ENCODE results near the gene SLMAP. TPM values are rescaled to one million over a fixed set of nuclear protein-coding genes. Genes with fewer than 3 reads are reported as not detected.

Gene SLMAP
- total RNA-seq, 4 donors from 2014 or later: 104 to 369 (median 186) TPM

GRCh38 chr3:57783186-57784088, 27.3 kb downstream of the SLMAP start:
- Histone ChIP-seq H3K9me3 (no peaks in the 10 kb centered on the region), H3K36me3 (no peaks in the 10 kb centered on the region), H3K4me3 (no peak overlapping the region), H3K27me3 (no peaks in the 10 kb centered on the region), H3K27ac (no peak overlapping the region), H3K4me1 (no peaks in the 10 kb centered on the region)
- intact Hi-C loops (cut with DNase I; ENCODE audit: low total_unique reads): no loop called here
- DNase-seq: no peak
- no peak for TF ChIP-seq CTCF (IDR thresholded peaks at IDR 0.05)
- TF ChIP-seq POLR2A (IDR thresholded peaks at IDR 0.05): no peak

- Histone ChIP-seq H3K36me3 (no peaks in the 10 kb centered on the region), H3K4me1 (no peaks in the 10 kb centered on the region), H3K27ac (no peak overlapping the region), H3K9me3 (no peaks in the 10 kb centered on the region), H3K27me3 (no peaks in the 10 kb centered on the region), H3K4me3 (no peak overlapping the region)
- no peak for TF ChIP-seq CTCF (IDR thresholded peaks at IDR 0.05)
- TF ChIP-seq POLR2A (IDR thresholded peaks at IDR 0.05): no peak
- intact Hi-C loops (cut with DNase I; ENCODE audit: low total_unique reads): no loop called here
- no peak for DNase-seq
Measured at GRCh38 chr3:57784089-57784735, 28.1 kb downstream of the SLMAP start.

GRCh38 chr3:57785446-57785845, 29.3 kb downstream of the SLMAP start:
- DNase-seq: no peak
- no peak overlapping the region for H3K27ac ChIP-seq
- H3K4me1 ChIP-seq: no peaks in the 10 kb centered on the region
- no peak overlapping the region for H3K4me3 ChIP-seq
- no peaks in the 10 kb centered on the region for H3K36me3 ChIP-seq
- TF ChIP-seq POLR2A (IDR thresholded peaks at IDR 0.05) (no peak), CTCF (IDR thresholded peaks at IDR 0.05) (no peak)
- no peaks in the 10 kb centered on the region for H3K27me3 ChIP-seq
- intact Hi-C loops (cut with DNase I; ENCODE audit: low total_unique reads): no loop called here
- no peaks in the 10 kb centered on the region for H3K9me3 ChIP-seq

- no peak for DNase-seq
- H3K36me3 ChIP-seq: no peaks in the 10 kb centered on the region
- intact Hi-C loops (cut with DNase I; ENCODE audit: low total_unique reads): no loop called here
- peaks cover 0 to 4% of the 10 kb centered on the region in 2 donors for H3K4me1 ChIP-seq
- no peaks in the 10 kb centered on the region for H3K27me3 ChIP-seq
- H3K4me3 ChIP-seq: no peak overlapping the region
- TF ChIP-seq CTCF (IDR thresholded peaks at IDR 0.05) (no peak), POLR2A (IDR thresholded peaks at IDR 0.05) (no peak)
- peak overlapping the region in 1 of 2 donors; percentile 12 for H3K27ac ChIP-seq
- no peaks in the 10 kb centered on the region for H3K9me3 ChIP-seq
Measured at GRCh38 chr3:57787867-57788623, 31.9 kb downstream of the SLMAP start.

All from uterus (tissue), 4 donors.